K562 (cell line): ENCODE data around the gene ZNF835. TPM values are rescaled to one million over a fixed set of nuclear protein-coding genes. Genes with fewer than 3 reads are reported as not detected.

Experiments
- ATAC-seq: fragments of 200-7000 bp; cut with Tn5 transposase; 3 replicates; pipeline ENCODE4 v1.9.1; 2020; ENCODE audit warnings: moderate library complexity
- BruUV-seq: library from RNA; stranded (reverse); fragments of 400-500 nt; replicated peaks from 2 replicates; lab custom pipeline; 2021; lab: Mats Ljungman, UMichigan
- CTCF ChIA-PET: fragments of 300-600 bp; formaldehyde crosslinking; extraction: SDS; loops from one replicate; lab custom pipeline; 2021; ENCODE audit warnings: low intra/inter-chr PET ratio; lab: Yijun Ruan, JAX
- POLR2A ChIA-PET: fragments of 300-600, 350-650 bp; sonication (Branson Sonifier 250); formaldehyde crosslinking; extraction: SDS; loops from one replicate; lab custom pipeline; 2021; ENCODE audit warnings: antibody characterized with exemption, inconsistent platforms; lab: Yijun Ruan, JAX
- DNase-seq, 4 experiments: peaks; one replicate each; pipeline versions ENCODE4 v3.0.0 to v3.0.0-alpha.2; 2011 to 2018; ENCODE audit warnings: low spot score in 3 of 4, mixed read lengths in 3 of 4; ENCODE audit errors: extremely low read depth in 1 of 4
- FAIRE-seq: peaks from 2 replicates; lab custom pipeline; 2011; peaks lifted over from hg19 to GRCh38; lab: Jason Lieb, UNC
- H2AFZ ChIP-seq: 2 replicates; pipeline ENCODE4 v1.6.0; 2011; ENCODE audit warnings: low read depth, low read length, control low read depth, inconsistent platforms
- H3K27ac ChIP-seq: fragments of 200-600 bp; 3 replicates; pipeline ENCODE4 v1.8.0; 2011; ENCODE audit warnings: low read depth, mild to moderate bottlenecking, control low read depth, inconsistent platforms, low read length, moderate library complexity, mixed read lengths; ENCODE audit errors: extremely low read depth
- H3K27me3 ChIP-seq, 2 experiments: fragments of 300-600 bp in 1 of 2; 2 replicates in 1 of 2; 3 replicates in 1 of 2; pipeline versions ENCODE4 v1.6.0 to v1.8.0; 2011; ENCODE audit warnings: inconsistent platforms in 2 of 2, low read length in 2 of 2, mild to moderate bottlenecking in 1 of 2, mixed read lengths in 1 of 2, moderate library complexity in 1 of 2; ENCODE audit not compliant: control insufficient read depth in 2 of 2, insufficient read depth in 2 of 2
- H3K36me3 ChIP-seq: fragments of 300-600 bp; 3 replicates; pipeline ENCODE4 v1.8.0; 2011; ENCODE audit warnings: mild to moderate bottlenecking, low read length, inconsistent platforms; ENCODE audit not compliant: control insufficient read depth, insufficient read depth
- H3K4me1 ChIP-seq, 2 experiments: fragments of 200-600 bp in 1 of 2; replicated peaks in 1 of 2; 2 replicates in 1 of 2; 3 replicates in 1 of 2; pipeline versions ENCODE4 v1.5.1 to v1.8.0; 2011; ENCODE audit warnings: inconsistent platforms in 2 of 2, low read length in 2 of 2, mild to moderate bottlenecking in 1 of 2, mixed read lengths in 1 of 2, moderate library complexity in 1 of 2; ENCODE audit not compliant: control insufficient read depth in 2 of 2, insufficient read depth in 2 of 2
- H3K4me2 ChIP-seq: 2 replicates; pipeline ENCODE4 v1.6.1; 2011; ENCODE audit warnings: low read length, control low read depth, inconsistent platforms, mixed read lengths; ENCODE audit not compliant: insufficient read depth
- H3K4me3 ChIP-seq: fragments of 200-600 bp; sonication (generic), shearing (Covaris generic); 2 replicates; pipeline ENCODE4 v1.5.1; 2016; ENCODE audit warnings: control low read depth, inconsistent platforms
- H3K79me2 ChIP-seq: fragments of 200-600 bp; 3 replicates; pipeline ENCODE4 v1.8.0; 2011; ENCODE audit warnings: low read length, inconsistent platforms; ENCODE audit not compliant: control insufficient read depth, insufficient read depth
- H3K9ac ChIP-seq, 2 experiments: 2 replicates each; pipeline versions ENCODE4 v1.6.0 to v1.6.1; 2011; ENCODE audit warnings: low read depth in 2 of 2, low read length in 2 of 2, control low read depth in 1 of 2, inconsistent platforms in 1 of 2, mild to moderate bottlenecking in 1 of 2, mixed read lengths in 1 of 2; ENCODE audit not compliant: insufficient read depth in 1 of 2
- H3K9me1 ChIP-seq: one replicate; pipeline ENCODE4 v1.6.0; 2011; ENCODE audit warnings: inconsistent platforms, mild to moderate bottlenecking, low read length, moderate library complexity; ENCODE audit not compliant: control insufficient read depth, insufficient read depth
- H3K9me3 ChIP-seq: replicated peaks from 2 replicates; pipeline ENCODE4 v1.5.1; 2011; ENCODE audit warnings: low read depth, low read length, inconsistent platforms; ENCODE audit not compliant: control insufficient read depth, insufficient read depth
- H4K20me1 ChIP-seq: replicated peaks from 2 replicates; pipeline ENCODE4 v1.6.1; 2011; ENCODE audit warnings: low read length, inconsistent platforms, mixed read lengths; ENCODE audit not compliant: control insufficient read depth, insufficient read depth
- BCOR ChIP-seq: fragments of 450-650 bp; IDR thresholded peaks from 2 replicates; pipeline ENCODE4 v1.6.1; 2016
- BRD4 ChIP-seq: fragments of 200-600 bp; sonication (generic); IDR thresholded peaks from 2 replicates; pipeline ENCODE4 v1.6.1; 2017; ENCODE audit warnings: inconsistent platforms
- ELF4 ChIP-seq: fragments of 450-650 bp; formaldehyde crosslinking; IDR thresholded peaks from 2 replicates; pipeline ENCODE4 v1.4.0; 2022; ENCODE audit warnings: missing genetic modification characterization
- FOSL1 ChIP-seq: fragments of 200-800 bp; sonication (Bioruptor generic); conservative IDR thresholded peaks from 2 replicates; pipeline ENCODE4 v1.6.1; 2016; ENCODE audit warnings: missing genetic modification characterization, missing compliant biosample characterization
- POU5F1 ChIP-seq: fragments of 150-350 bp; IDR thresholded peaks from 2 replicates; pipeline ENCODE4 v1.6.1; 2014; ENCODE audit warnings: borderline replicate concordance, low read length, low read depth, mild to moderate bottlenecking; ENCODE audit not compliant: partially characterized antibody
- RNF2 ChIP-seq: sonication (generic); IDR thresholded peaks from 2 replicates; pipeline ENCODE4 v1.6.1; 2016
- TAF1 ChIP-seq: IDR thresholded peaks from 2 replicates; pipeline ENCODE4 v1.6.1; 2011; ENCODE audit warnings: mild to moderate bottlenecking, low read length, moderate library complexity; ENCODE audit not compliant: insufficient read depth, control insufficient read depth, severe bottlenecking; ENCODE audit errors: extremely low read depth
- TOE1 ChIP-seq, 2 experiments: fragments of 450-650 bp in 1 of 2; sonication (generic) in 1 of 2; formaldehyde crosslinking in 1 of 2; IDR thresholded peaks; 2 replicates each; pipeline versions ENCODE4 v1.7.1 to v1.8.0; 2016 to 2022; ENCODE audit warnings: borderline replicate concordance in 2 of 2, mild to moderate bottlenecking in 2 of 2, antibody characterized with exemption in 1 of 2, inconsistent platforms in 1 of 2, low read depth in 1 of 2, missing genetic modification reagents in 1 of 2, moderate library complexity in 1 of 2
- U2AF1 ChIP-seq: fragments of 200-400 bp; formaldehyde crosslinking; optimal IDR thresholded peaks from 2 replicates; pipeline ENCODE3; 2017; ENCODE audit warnings: mild to moderate bottlenecking, low read depth, low read length, moderate library complexity
- ZNF518B ChIP-seq: fragments of 250-450 bp; sonication (Bioruptor Pico); IDR thresholded peaks from 2 replicates; pipeline ENCODE4 v1.5.0; 2021; ENCODE audit warnings: mild to moderate bottlenecking, moderate library complexity
- ZNF561 ChIP-seq: fragments of 450-650 bp; formaldehyde crosslinking; conservative IDR thresholded peaks from 2 replicates; pipeline ENCODE4 v1.4.0; 2020; ENCODE audit warnings: mild to moderate bottlenecking, moderate library complexity
- WGBS: fragments of 100-300 bp; shearing (Covaris generic); methylation state at CpG from one replicate; pipeline ENCODE4 v1.1.6; 2016; ENCODE audit warnings: low coverage, mixed read lengths; ENCODE audit not compliant: insufficient coverage; ENCODE audit errors: missing lambda C conversion rate; 5-methylcytosine and 5-hydroxymethylcytosine counted together
- in situ Hi-C: fragments of 300-500 bp; cut with MboI; formaldehyde crosslinking; loops from 4 replicates; pipeline ENCODE4 v1.15.0; 2018; ENCODE audit warnings: inconsistent platforms, mixed read lengths
- intact Hi-C: fragments of 100-400 bp; cut with micrococcal nuclease; formaldehyde crosslinking; loops from 2 replicates; pipeline ENCODE4 v1.14.2; 2022
- polyA plus RNA-seq, 8 experiments: library from polyadenylated mRNA; depleted of rRNA in 4 of 8; stranded (reverse) in 5 of 8; unstranded in 3 of 8; fragments of >200 nt; fragmentation: Nextera tagmentation in 2 of 8; fragmentation: Illumina TruSeq in 1 of 8; extraction: Ambion mirVana in 2 of 8; extraction: Trizol in 1 of 8; gene quantifications; 2 replicates each; pipeline versions ENCODE4 v1.2.1 to v1.2.3, GENCODE V29; 2011 to 2014; ENCODE audit warnings: inconsistent platforms in 1 of 8, missing spikeins in 1 of 8
- total RNA-seq, 7 experiments: library from RNA; depleted of rRNA in 6 of 7; stranded (reverse); fragments of >200 nt in 6 of 7; fragmentation: Illumina TruSeq in 2 of 7; extraction: Trizol in 2 of 7; gene quantifications; 2 replicates each; pipeline versions ENCODE4 v1.2.1 to v1.2.3, GENCODE V29; 2011 to 2021; ENCODE audit warnings: low replicate concordance in 1 of 7
- TF ChIP-seq, protein P1 (sequence below): sonication (generic); formaldehyde crosslinking; IDR thresholded peaks from 2 replicates; pipeline ENCODE4 v1.8.1; 2023; ENCODE audit warnings: missing genetic modification reagents, mild to moderate bottlenecking, borderline replicate concordance

The ZNF835 gene
- total and polyA plus RNA-seq, 9 of the 15 experiments (the other 6 are each of a cell fraction or from before 2014, with no cell fraction given) = not detected

- Histone ChIP-seq H3K4me3 (no peak overlapping the region), H3K79me2 (no peaks in the 10 kb centered on the region), H3K4me1 (peaks cover 0 to 4% of the 10 kb centered on the region in 2 experiments; a peak in 1 of 5 replicates), H3K4me2 (no peak overlapping the region), H3K27me3 (no peaks in the 10 kb centered on the region), H3K27ac (no peak overlapping the region), H3K9me3 (no peaks in the 10 kb centered on the region; the same call in 1 of the 2 replicates), H3K36me3 (no peaks in the 10 kb centered on the region), H2AFZ (no peak overlapping the region), H4K20me1 (no peaks in the 10 kb centered on the region), H3K9me1 (no peaks in the 10 kb centered on the region), H3K9ac (no peak overlapping the region)
- POLR2A ChIA-PET = no interaction called here
- no peak for ATAC-seq
- FAIRE-seq = no peak
- 0% methylated on average over 6 of the region's 6 CpGs for WGBS
- CTCF ChIA-PET = no interaction called here
- DNase-seq = no peak
- intact Hi-C loops = no loop called here
- in situ Hi-C loops = no loop called here
- BruUV-seq = no TSS peak
- no peak for TF ChIP-seq ZNF561 (CRISPR knock-in tag)
- no peak for TF ChIP-seq RNF2
- no peak for TF ChIP-seq TOE1 (IDR thresholded peaks at IDR 0.05; ENCODE audit: borderline replicate concordance)
- TF ChIP-seq TOE1 (CRISPR knock-in tag; IDR thresholded peaks at IDR 0.05; ENCODE audit: borderline replicate concordance, low read depth) = no peak
- TF ChIP-seq, protein P1, sequence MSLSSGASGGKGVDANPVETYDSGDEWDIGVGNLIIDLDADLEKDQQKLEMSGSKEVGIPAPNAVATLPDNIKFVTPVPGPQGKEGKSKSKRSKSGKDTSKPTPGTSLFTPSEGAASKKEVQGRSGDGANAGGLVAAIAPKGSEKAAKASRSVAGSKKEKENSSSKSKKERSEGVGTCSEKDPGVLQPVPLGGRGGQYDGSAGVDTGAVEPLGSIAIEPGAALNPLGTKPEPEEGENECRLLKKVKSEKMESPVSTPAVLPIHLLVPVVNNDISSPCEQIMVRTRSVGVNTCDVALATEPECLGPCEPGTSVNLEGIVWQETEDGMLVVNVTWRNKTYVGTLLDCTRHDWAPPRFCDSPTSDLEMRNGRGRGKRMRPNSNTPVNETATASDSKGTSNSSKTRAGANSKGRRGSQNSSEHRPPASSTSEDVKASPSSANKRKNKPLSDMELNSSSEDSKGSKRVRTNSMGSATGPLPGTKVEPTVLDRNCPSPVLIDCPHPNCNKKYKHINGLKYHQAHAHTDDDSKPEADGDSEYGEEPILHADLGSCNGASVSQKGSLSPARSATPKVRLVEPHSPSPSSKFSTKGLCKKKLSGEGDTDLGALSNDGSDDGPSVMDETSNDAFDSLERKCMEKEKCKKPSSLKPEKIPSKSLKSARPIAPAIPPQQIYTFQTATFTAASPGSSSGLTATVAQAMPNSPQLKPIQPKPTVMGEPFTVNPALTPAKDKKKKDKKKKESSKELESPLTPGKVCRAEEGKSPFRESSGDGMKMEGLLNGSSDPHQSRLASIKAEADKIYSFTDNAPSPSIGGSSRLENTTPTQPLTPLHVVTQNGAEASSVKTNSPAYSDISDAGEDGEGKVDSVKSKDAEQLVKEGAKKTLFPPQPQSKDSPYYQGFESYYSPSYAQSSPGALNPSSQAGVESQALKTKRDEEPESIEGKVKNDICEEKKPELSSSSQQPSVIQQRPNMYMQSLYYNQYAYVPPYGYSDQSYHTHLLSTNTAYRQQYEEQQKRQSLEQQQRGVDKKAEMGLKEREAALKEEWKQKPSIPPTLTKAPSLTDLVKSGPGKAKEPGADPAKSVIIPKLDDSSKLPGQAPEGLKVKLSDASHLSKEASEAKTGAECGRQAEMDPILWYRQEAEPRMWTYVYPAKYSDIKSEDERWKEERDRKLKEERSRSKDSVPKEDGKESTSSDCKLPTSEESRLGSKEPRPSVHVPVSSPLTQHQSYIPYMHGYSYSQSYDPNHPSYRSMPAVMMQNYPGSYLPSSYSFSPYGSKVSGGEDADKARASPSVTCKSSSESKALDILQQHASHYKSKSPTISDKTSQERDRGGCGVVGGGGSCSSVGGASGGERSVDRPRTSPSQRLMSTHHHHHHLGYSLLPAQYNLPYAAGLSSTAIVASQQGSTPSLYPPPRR = no peak
- no peak for TF ChIP-seq ELF4
- TF ChIP-seq U2AF1 = no peak
- no peak for TF ChIP-seq POU5F1
- no peak for TF ChIP-seq TAF1
- no peak for TF ChIP-seq BRD4
- no peak for TF ChIP-seq ZNF518B (CRISPR knock-in tag)
- TF ChIP-seq FOSL1 (tag) = no peak
- TF ChIP-seq BCOR = no peak
Measured at GRCh38 chr19:56667311-56667870, 4.2 kb downstream of the ZNF835 start.
